Fibroblast of villous mesenchyme (primary cell): Measurements from ENCODE around the gene GCGR. TPM values are rescaled to one million over a fixed set of nuclear protein-coding genes. Genes with fewer than 3 reads are reported as not detected.
"Not testable (repeated sequence)": the region's sequence is repeated elsewhere in the genome, so short reads cannot be mapped to it uniquely, and the experiment has no call there.

Experiments used
- DNase-seq: peaks from one replicate; pipeline ENCODE4 v3.0.0-alpha.2; 2010; ENCODE audit warnings: low read depth
- H3K4me3 ChIP-seq: 2 replicates; pipeline ENCODE4 v1.5.1; 2011; ENCODE audit warnings: low read depth, mild to moderate bottlenecking, low read length
- total RNA-seq: library from RNA; depleted of rRNA; stranded (reverse); fragments of >200 nt; gene quantifications from 2 replicates; pipeline ENCODE4 v1.2.3, GENCODE V29; 2012
- TF ChIP-seq, protein P1 (sequence below): IDR thresholded peaks from 2 replicates; pipeline ENCODE4 v1.5.1; 2012; ENCODE audit warnings: low read depth, mild to moderate bottlenecking, low read length; ENCODE audit not compliant: insufficient read depth

GCGR gene
- total RNA-seq, 1 donor: not detected

DNA sequence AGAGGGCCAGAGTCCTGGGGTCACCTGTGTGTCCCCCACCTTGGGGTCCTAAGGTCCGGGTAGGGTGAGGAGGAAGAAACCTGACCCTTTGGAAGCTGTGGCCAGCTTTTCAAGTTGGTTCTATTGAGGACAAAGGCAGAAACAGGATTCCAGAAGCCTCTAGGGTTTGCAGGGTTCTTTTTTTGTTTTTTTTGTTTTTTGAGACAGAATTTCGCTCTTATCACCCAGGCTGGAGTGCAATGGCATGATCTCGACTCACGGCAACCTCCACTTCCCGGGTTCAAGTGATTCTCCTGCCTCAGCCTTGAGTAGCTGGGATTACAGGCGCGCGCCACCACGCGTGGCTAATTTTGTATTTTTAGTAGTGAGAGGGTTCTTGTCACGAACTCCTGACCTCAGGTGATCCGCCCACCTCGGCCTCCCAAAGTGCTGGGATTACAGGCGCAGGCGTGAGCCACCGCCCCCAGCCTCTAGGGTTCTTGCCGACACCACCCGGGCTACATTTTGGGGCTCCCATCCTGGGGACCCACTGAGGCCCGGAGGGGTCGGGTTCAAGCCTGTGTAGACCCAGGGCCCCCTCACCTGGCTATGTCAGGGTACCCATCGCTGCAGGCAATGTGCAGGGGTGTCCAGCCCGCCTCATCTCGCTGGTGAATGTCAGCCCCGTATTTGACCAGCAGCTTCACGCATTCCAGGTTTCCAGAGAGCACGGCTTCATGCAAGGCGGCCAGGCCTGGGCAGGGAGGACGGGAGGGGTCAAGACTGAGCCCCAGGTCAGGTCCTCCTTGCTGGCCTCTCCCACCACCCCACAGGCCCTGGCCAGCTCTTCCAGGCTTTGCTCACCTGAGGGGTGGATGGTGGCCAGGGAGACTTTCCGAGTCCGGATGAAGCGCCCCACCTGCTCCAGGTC lies 30.2 kb downstream of the GCGR start:
- TF ChIP-seq, protein P1, sequence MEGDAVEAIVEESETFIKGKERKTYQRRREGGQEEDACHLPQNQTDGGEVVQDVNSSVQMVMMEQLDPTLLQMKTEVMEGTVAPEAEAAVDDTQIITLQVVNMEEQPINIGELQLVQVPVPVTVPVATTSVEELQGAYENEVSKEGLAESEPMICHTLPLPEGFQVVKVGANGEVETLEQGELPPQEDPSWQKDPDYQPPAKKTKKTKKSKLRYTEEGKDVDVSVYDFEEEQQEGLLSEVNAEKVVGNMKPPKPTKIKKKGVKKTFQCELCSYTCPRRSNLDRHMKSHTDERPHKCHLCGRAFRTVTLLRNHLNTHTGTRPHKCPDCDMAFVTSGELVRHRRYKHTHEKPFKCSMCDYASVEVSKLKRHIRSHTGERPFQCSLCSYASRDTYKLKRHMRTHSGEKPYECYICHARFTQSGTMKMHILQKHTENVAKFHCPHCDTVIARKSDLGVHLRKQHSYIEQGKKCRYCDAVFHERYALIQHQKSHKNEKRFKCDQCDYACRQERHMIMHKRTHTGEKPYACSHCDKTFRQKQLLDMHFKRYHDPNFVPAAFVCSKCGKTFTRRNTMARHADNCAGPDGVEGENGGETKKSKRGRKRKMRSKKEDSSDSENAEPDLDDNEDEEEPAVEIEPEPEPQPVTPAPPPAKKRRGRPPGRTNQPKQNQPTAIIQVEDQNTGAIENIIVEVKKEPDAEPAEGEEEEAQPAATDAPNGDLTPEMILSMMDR: no peak
- H3K4me3 ChIP-seq: peak overlapping the region; percentile 79
- no peak for DNase-seq

DNA sequence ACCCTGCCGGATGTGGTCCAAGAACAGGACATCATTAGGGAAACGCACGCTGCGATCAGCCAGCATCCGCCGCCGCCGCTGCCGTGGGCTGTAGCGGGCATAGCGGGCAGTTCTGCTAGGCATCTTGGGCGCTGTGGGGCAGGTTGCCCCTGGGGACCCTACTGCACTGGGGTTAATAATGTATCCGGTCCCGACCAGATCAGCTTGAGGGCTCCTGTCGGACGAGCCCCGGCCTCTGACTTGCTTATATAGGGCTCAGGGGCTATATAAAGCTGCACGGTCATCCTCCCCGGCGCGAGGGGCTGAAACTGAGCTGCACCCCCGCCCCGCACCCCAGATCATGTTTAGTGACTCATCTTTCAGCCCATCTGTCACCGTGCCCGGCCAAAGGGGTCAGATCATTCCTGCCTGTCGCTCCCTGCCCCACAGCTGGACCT lies 30.9 kb downstream of the GCGR start, which contains the start of gene PPP1R27:
Gene PPP1R27 (minus strand): TSS at position 220 of the 437 bp plus-strand sequence. CDS start 97 bp downstream, at position 123.
- H3K4me3 ChIP-seq: peak within 1 kb of the TSS; percentile 79
- TF ChIP-seq, protein P1: no peak
- no peak for DNase-seq

DNA sequence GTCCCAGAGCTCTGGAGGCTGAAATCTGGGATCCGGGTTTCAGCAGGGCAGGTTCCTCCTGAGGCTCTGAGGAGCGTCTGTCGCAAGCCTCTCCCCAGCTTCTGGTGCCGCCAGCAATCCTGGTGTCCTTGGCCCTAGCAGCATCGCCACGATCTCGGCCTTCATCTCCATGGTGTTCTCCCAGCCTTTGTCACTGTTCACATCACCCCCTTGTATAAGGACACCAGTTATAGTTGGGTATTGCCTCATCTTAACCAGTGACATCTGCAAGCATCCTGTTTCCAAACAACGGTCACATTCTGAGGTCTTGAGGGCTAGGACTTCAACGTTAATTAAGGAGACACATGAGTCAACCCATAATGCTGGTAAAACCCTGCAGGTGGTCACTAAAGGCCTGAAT lies 33.7 kb downstream of the GCGR start:
- peak; percentile 68 for DNase-seq
- TF ChIP-seq, protein P1: no peak
- H3K4me3 ChIP-seq: no peak overlapping the region

DNA sequence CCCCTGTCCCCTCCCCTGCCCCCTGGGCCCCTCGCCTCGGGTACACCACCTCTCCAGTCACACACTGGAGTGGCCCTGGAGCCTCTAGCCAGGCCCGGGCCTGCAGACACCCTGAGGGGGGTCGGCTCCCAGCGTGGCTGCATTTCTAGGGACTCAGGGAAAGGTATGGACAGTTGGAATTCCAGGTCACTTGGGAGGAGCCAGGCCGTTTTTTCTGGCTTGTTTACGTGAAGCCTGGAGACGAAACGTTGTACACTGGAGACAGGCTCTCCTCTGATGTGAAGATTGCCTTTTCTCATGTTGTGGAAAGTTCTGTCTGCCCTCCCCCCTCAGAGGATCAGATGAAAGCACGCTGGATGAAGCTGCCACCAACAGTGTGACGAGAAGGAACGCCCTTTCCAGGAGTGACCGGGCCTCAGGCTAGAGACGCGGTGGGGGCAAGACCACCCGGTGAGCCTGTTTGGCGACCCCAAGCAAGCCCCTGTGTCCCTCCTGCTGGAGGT lies 34.9 kb downstream of the GCGR start:
- TF ChIP-seq, protein P1: no peak
- DNase-seq: no peak
- H3K4me3 ChIP-seq: no peak overlapping the region

DNA sequence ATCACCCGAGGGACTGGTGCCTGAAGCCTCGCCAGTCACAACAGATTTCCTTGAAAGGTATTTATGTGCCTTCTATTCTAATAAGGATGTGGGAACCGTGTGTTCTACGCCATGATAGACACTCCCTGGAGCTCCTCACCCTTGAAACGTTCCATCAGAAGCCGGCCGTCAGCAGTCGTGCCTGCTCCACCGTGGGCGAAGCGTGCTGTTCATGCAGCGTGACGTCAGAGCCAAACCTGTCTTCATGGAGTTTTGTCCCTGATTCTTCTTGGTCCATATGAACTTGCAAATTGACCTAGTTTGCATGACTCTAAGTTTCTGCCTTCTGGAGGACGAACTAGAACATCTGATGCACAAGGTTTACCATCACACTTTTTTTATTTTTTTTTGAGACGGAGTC lies 35.4 kb downstream of the GCGR start:
- no peak for DNase-seq
- H3K4me3 ChIP-seq: no peak overlapping the region
- TF ChIP-seq, protein P1: no peak

DNA sequence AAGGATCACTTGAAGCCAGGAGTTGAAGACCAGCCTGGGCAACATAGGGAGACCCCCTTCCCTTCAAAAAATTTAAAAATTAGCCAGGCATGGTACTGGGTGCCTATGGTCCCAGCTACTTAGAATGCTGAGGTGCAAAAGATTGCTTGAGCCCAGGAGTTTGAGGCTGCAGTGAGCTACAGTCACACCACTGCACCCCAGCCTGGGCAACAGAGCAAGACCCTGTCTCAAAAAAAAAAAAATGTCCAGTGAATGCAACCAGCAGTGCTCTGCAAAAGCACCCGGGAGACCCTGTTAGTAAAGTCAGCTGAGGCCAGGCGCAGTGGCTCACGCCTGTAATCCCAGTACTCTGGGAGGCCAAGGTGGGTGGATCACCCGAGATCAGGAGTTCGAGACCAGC lies 36.1 kb downstream of the GCGR start:
- DNase-seq, H3K4me3 ChIP-seq: not testable (repeated sequence)
